ENCODE data around the gene USP37.

USP37 gene

DNA sequence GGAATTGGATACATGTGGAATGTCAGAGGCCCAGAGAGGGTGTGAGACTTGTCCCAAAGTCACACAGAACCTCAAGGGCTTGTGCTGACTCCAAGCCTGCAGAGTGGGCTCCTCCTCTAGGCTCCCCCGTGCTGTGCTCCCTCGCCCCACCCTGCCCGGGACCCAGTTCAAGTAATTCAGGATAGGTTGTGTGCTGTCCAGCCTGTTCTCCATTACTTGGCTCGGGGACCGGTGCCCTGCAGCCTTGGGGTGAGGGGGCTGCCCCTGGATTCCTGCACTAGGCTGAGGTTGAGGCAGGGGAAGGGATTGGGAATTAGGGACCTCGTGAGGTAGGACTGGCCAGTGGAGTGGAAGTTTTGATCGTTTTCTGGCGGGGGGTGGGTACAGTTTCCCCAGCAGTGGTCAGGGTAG lies 165.7 kb downstream of the USP37 start:
- DNase-seq (ENCODE audit: low spot score): no peak

DNA sequence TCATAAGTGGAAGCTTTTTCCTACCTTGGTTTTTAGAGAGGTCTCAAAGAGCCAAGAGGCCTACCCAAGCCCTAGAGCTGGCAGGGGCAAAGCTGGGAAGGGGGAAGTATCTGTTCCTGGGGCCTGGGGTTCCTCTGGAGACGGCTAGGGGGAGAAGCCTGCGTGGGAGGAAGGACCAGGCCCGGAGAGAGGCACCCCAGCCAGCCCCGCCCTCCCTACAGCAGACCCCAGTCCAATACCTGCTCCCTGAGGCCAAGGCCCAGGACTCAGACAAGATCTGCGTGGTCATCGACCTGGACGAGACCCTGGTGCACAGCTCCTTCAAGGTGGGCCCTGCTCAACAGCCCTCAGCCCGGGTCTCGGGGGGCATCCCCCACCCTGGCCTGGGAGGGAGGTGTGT lies 166.3 kb downstream of the USP37 start:
- no peak for DNase-seq (ENCODE audit: low spot score)

DNA sequence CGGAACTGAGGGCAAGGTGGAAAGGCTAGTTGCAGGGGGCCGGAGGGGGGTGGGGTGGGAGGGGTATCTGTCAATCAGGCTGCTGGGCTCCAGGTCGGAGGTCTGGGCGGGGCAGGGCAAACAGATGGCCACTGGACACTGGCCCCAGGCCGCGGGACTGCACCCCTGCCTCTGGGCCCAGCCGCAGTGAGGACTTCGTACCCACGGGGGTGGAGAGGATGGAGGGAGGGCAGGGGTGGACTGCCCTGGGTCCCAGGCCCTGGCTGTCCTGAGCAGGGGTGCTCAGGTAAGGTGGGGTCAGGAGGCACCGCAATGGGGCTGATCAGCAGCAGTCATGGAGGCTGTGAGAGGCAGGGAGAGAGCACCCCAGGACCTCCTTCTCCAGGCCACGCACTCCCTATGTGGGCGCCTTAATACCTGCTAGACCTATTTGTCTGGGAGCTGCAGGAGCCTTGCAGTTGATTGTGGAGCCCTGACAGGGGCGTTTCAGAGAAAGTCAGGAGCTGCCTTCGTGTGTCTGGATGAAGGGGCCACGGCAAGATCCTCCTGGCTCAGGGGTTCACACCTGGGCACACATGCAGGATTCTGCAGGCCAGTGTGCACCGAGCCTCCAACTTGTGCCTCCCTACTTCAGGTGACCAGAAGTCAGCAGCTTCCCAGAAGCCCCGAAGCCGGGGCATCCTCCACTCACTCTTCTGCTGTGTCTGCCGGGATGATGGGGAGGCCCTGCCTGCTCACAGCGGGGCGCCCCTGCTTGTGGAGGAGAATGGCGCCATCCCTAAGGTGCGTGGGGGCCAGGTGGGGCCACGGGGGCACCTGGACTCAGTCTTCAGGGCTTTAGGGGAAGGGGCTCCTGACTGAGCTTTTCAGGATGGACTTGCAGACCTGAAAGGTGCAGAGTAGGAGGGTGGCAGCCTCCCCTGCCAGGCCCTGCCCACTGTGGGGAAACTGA lies 166.9 kb downstream of the USP37 start:
- peak; percentile 95 for DNase-seq (ENCODE audit: low spot score)
